Tibial nerve (tissue), 4 donors: ENCODE data around the gene YPEL2. TPM values are rescaled to one million over a fixed set of nuclear protein-coding genes. Genes with fewer than 3 reads are reported as not detected.
"Not testable (repeated sequence)": the region's sequence is repeated elsewhere in the genome, so short reads cannot be mapped to it uniquely, and the experiment has no call there.

ENCODE experiments used
- DNase-seq, 2 donors: peaks; one replicate each; pipeline ENCODE4 v3.0.0-alpha.2; 2019; ENCODE audit warnings: low spot score in 2 of 2
- H3K27ac ChIP-seq, 4 donors: fragments of 200-600 bp; sonication (generic) in 3 of 4; one replicate each; pipeline ENCODE4 v1.5.1; 2017 to 2019; ENCODE audit warnings: mild to moderate bottlenecking in 1 of 4
- H3K27me3 ChIP-seq, 2 donors: fragments of 200-600 bp; sonication (generic) in 1 of 2; one replicate each; pipeline versions ENCODE4 v1.5.1 to v1.6.0; 2017 to 2019
- H3K36me3 ChIP-seq, 3 donors: fragments of 200-600 bp; sonication (generic); one replicate each; pipeline ENCODE4 v1.5.1; 2018 to 2019
- H3K4me1 ChIP-seq, 4 donors: fragments of 200-600 bp; sonication (generic) in 3 of 4; one replicate each; pipeline ENCODE4 v1.5.1; 2017 to 2019
- H3K4me3 ChIP-seq, 4 donors: fragments of 200-600 bp; sonication (generic) in 3 of 4; one replicate each; pipeline ENCODE4 v1.5.1; 2017 to 2019; ENCODE audit warnings: mild to moderate bottlenecking in 1 of 4, moderate library complexity in 1 of 4
- H3K9me3 ChIP-seq, 4 donors: fragments of 200-600 bp; sonication (generic) in 3 of 4; one replicate each; pipeline ENCODE4 v1.5.1; 2017 to 2019
- CTCF ChIP-seq, 5 experiments: fragments of 200-600 bp in 3 of 5; fragments of 450-650 bp in 2 of 5; sonication (generic) in 3 of 5; IDR thresholded peaks; one replicate each; pipeline ENCODE4 v1.5.1; 2016 to 2019; ENCODE audit warnings: antibody characterized with exemption in 5 of 5, mild to moderate bottlenecking in 3 of 5, moderate library complexity in 2 of 5
- EP300 ChIP-seq, 2 donors: sonication (generic); formaldehyde crosslinking; IDR thresholded peaks; one replicate each; pipeline ENCODE4 v1.6.1; 2017; ENCODE audit warnings: antibody characterized with exemption in 2 of 2, mild to moderate bottlenecking in 1 of 2
- POLR2A ChIP-seq, 2 donors: fragments of 450-650 bp; IDR thresholded peaks; one replicate each; pipeline ENCODE4 v1.6.1; 2017; ENCODE audit warnings: antibody characterized with exemption in 2 of 2, mild to moderate bottlenecking in 2 of 2, moderate library complexity in 2 of 2
- WGBS, 2 donors: methylation state at CpG; one replicate each; pipeline ENCODE4 v1.1.5; 2018; 5-methylcytosine and 5-hydroxymethylcytosine counted together
- total RNA-seq, 4 donors: library from RNA; depleted of rRNA; stranded (reverse); fragments of >200 nt; gene quantifications; one replicate each; pipeline ENCODE4 v1.1.0, GENCODE V29; 2016

Gene YPEL2
- total RNA-seq, 4 donors from 2014 or later = 33.6 to 59.9 (median 48.7) TPM

GRCh38 chr17:59387351-59388068, 56.1 kb downstream of the YPEL2 start:
- 78 to 83% methylated on average over 11 of the region's 11 CpGs for WGBS, 2 donors
- H3K27me3 ChIP-seq = no peaks in the 10 kb centered on the region
- no peak overlapping the region for H3K4me3 ChIP-seq
- no peak for DNase-seq
- no peaks in the 10 kb centered on the region for H3K9me3 ChIP-seq
- H3K27ac ChIP-seq = peak overlapping the region in 2 of 4 donors; percentile 6 to 15
- H3K36me3 ChIP-seq = peaks cover 0 to 36% (median 9%) of the 10 kb centered on the region in 3 donors
- TF ChIP-seq EP300 (IDR thresholded peaks at IDR 0.05) = no peak
- TF ChIP-seq POLR2A (IDR thresholded peaks at IDR 0.05) = no peak
- no peak for TF ChIP-seq CTCF (IDR thresholded peaks at IDR 0.05)
- H3K4me1 ChIP-seq = peaks cover 0 to 42% (median 0%) of the 10 kb centered on the region in 4 donors

GRCh38 chr17:59388069-59388556, 56.7 kb downstream of the YPEL2 start:
- Histone ChIP-seq H3K27ac (peak overlapping the region in 2 of 4 donors; percentile 6 to 15), H3K4me1 (peaks cover 0 to 38% (median 0%) of the 10 kb centered on the region in 4 donors), H3K36me3 (peaks cover 0 to 42% (median 9%) of the 10 kb centered on the region in 3 donors), H3K4me3 (no peak overlapping the region), H3K9me3 (no peaks in the 10 kb centered on the region), H3K27me3 (no peaks in the 10 kb centered on the region)
- TF ChIP-seq POLR2A (IDR thresholded peaks at IDR 0.05) = no peak
- TF ChIP-seq EP300 (IDR thresholded peaks at IDR 0.05) = no peak
- no peak for TF ChIP-seq CTCF (IDR thresholded peaks at IDR 0.05)
- DNase-seq = no peak
- WGBS, 2 donors = 55 to 65% methylated on average over 9 of the region's 9 CpGs

- H3K36me3 ChIP-seq = peaks cover 0 to 46% (median 9%) of the 10 kb centered on the region in 3 donors
- peaks cover 0 to 36% (median 0%) of the 10 kb centered on the region in 4 donors for H3K4me1 ChIP-seq
- 67 to 70% methylated on average over 5 of the region's 5 CpGs for WGBS, 2 donors
- no peaks in the 10 kb centered on the region for H3K9me3 ChIP-seq
- TF ChIP-seq POLR2A (IDR thresholded peaks at IDR 0.05) (no peak), CTCF (IDR thresholded peaks at IDR 0.05) (no peak), EP300 (IDR thresholded peaks at IDR 0.05) (no peak)
- H3K27me3 ChIP-seq = no peaks in the 10 kb centered on the region
- H3K4me3 ChIP-seq = no peak overlapping the region
- peak overlapping the region in 1 of 4 donors; percentile 15 for H3K27ac ChIP-seq
- DNase-seq = no peak
Measured at GRCh38 chr17:59389066-59389465, 57.6 kb downstream of the YPEL2 start.

- Histone ChIP-seq H3K27me3 (no peaks in the 10 kb centered on the region), H3K9me3 (no peaks in the 10 kb centered on the region), H3K4me1 (peaks cover 0 to 30% (median 0%) of the 10 kb centered on the region in 4 donors), H3K27ac (peak overlapping the region in 1 of 4 donors; percentile 48), H3K36me3 (peaks cover 4 to 62% (median 9%) of the 10 kb centered on the region in 3 donors), H3K4me3 (no peak overlapping the region)
- TF ChIP-seq CTCF (IDR thresholded peaks at IDR 0.05) = no peak
- no peak for TF ChIP-seq EP300 (IDR thresholded peaks at IDR 0.05)
- TF ChIP-seq POLR2A (IDR thresholded peaks at IDR 0.05) = no peak
- DNase-seq = no peak
- WGBS, 2 donors = 61 to 72% methylated on average over 4 of the region's 4 CpGs
Measured at GRCh38 chr17:59391021-59391420, 59.6 kb downstream of the YPEL2 start.

- DNase-seq = no peak
- no peak for TF ChIP-seq POLR2A (IDR thresholded peaks at IDR 0.05)
- no peak overlapping the region for H3K4me3 ChIP-seq
- H3K9me3 ChIP-seq = no peaks in the 10 kb centered on the region
- H3K27me3 ChIP-seq = no peaks in the 10 kb centered on the region
- H3K4me1 ChIP-seq = peaks cover 0 to 19% (median 0%) of the 10 kb centered on the region in 4 donors
- WGBS, 2 donors = 64 to 71% methylated on average over 5 of the region's 7 CpGs
- peak overlapping the region in 1 of 4 donors; percentile 29 for H3K27ac ChIP-seq
- H3K36me3 ChIP-seq = peaks cover 4 to 83% (median 16%) of the 10 kb centered on the region in 3 donors
Measured at GRCh38 chr17:59392973-59393679, 61.7 kb downstream of the YPEL2 start.

GRCh38 chr17:59393742-59394410, 62.4 kb downstream of the YPEL2 start:
- not testable (repeated sequence) for H3K27ac ChIP-seq, H3K4me3 ChIP-seq, H3K27me3 ChIP-seq, DNase-seq, H3K9me3 ChIP-seq
- WGBS, 2 donors = 91 to 93% methylated on average over 15 to 24 of the region's 35 CpGs
- H3K4me1 ChIP-seq = peaks cover 0 to 19% (median 0%) of the 10 kb centered on the region in 4 donors
- H3K36me3 ChIP-seq = peaks cover 4 to 91% (median 16%) of the 10 kb centered on the region in 3 donors
